ENCODE results near the gene MYH2.
"Not testable (repeated sequence)": the region's sequence is repeated elsewhere in the genome, so short reads cannot be mapped to it uniquely, and the experiment has no call there.

The MYH2 gene

DNA sequence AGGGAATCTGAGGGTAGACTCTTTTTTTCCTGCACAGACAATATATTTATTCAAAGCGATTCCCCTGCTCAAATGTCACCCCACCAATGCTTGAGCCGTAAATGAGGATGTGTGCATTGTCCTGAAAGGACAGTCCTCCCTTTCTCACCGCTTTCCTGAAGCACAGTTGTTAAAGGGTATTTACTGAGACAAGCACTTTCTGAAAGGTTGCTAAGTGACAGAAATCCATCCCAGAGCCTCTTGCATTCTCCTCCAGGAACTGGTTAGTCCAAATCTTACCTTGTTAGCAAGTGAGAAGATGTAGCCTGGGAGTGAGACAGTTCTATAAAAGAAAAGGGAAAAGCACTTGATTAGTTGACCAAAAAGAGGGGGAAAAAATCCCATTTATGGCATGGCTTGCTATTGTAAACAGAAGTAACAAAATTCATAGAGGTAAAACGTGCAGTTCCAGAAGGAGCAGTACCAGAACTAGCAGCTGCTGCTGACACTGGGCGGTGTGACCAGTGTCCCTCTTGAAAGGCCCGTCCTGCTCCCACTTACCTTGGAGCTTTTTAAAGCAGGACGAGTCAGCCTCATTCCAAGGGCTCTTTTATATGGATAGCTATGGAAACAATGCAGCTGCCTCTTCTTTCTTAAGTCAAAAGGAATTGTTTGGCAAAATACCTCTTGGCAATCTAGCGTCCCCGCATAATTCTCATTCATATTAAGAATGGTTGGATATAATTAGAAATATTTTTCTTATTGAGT lies at the start of gene MYH2:
Gene MYH2 (minus strand): TSS at position 563 of the 747 bp plus-strand sequence. CDS start 1,738 bp downstream, outside the sequence.
- no peak for DNase-seq

DNA sequence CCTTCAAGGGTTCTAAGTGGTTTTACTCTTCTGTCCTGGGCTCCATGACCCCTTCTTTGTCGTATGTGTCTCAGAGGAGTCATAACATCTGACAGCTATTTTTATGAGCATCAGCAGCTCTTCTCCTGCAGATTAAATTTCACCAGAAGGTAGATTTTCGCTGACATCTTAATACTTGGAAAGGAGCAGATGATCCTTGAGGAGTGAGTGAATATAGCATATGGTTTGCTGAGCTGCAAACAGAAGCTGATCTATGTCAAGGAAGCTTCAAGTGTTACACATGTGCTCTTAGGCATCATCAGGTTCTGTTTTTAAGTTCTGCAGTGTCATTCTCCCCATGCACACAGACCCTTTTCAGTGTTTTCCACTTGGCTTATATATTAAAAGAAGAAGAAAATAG lies 49.2 kb upstream of the MYH2 start:
- no peak for DNase-seq

DNA sequence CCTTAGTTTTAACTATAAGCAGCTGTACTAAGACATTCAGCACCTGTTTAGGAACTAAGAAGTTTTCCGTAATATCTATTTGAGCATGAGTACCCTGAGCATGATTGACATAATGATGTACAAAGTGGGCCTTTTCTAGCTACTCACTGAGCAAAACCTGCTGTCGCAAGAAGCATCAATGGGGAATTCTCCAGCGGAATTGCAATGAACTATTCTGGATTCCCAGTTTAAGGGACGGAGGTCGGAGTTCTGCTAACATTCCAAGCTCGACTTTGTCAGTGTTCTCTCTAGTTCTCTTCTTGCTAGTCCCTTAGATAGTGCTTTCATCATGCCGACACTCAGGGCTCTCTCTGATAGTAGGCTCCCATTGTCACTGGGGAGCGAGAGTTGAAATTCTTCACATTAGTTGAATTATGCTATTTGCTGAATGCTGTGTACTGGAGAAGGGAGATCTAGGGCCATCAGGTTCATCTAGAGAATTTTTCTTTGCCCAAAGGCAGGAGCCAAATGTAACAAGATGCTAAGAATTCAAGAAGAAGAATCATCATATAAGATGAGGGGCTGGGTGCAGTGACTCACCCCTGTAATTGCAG lies 40.2 kb upstream of the MYH2 start:
- DNase-seq = no peak

DNA sequence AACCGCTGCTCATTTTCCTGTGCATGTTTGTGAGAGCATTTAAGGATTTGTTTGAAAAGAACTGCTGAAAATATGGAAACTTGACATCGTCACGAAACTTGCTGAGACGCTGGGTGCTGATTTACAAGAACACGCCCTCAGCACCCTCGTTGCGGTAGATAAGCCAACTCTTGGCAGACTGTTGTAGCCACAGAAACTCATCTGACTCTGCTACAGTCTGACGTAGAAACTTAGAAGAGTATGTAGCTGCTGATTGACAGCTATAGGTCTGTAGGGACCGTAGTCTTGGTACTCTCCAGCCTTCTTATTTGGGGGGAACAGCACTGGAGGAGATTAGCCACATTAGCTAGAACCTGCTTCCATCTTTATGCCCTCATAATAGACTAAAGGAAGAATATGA lies 36.1 kb upstream of the MYH2 start:
- DNase-seq = no peak

DNA sequence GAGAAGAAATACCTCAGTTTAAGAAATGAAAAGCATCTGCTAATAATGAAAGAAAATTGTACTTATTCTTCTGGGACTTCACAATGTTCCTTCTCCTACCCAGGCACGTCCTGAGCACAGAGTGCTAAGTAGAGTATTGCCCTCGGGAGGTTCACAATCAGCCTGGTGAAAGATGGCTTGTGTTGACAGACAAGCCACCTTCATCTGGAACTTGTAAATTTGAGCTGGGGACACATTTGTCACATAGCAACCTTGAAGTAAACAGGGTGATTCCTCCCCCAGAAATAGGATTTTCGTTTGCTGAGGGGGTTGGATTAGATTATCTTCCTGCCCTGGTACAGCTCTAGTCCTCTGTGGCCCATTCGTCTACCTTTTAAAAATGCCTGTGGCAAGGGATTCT lies 34.4 kb upstream of the MYH2 start:
- no peak for DNase-seq

DNA sequence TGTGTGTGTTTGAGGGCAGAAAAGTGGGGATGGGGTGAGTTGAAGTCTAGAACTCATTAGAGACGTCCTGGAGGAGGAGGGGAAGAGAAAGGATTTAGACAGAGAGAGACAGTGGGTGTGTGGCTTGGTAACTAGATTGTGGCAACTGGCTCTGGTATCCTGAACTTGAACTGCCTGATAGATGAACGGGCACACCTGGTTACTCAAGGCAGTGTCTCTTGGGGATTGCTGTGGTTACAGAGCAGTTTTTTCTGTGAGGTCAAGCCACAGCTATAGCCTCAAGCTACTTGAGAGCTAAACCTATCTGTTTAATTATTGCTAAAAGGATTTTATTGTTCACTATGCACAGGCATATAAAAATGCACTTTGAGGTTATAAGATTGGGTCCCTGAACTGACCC lies 29.8 kb upstream of the MYH2 start:
- DNase-seq = no peak

DNA sequence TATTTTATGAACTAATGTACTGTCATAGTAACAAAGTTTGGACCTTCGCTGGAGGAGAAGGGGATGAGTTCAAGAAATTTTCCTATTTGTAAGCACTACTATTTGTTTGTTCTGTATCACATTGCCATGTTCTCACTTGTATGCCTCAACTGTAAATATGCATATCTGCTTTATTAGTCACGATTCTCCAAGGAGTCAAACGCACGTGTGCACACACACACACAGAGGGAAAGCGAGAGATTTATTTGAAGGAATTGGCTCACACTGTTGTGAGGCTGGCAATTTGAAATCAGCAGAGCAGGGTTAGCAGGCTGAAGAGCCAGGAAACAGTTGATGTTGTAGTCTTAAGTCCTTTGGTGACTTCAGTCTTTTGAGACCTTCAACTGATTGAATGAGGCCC lies 24.9 kb upstream of the MYH2 start:
- DNase-seq = no peak

DNA sequence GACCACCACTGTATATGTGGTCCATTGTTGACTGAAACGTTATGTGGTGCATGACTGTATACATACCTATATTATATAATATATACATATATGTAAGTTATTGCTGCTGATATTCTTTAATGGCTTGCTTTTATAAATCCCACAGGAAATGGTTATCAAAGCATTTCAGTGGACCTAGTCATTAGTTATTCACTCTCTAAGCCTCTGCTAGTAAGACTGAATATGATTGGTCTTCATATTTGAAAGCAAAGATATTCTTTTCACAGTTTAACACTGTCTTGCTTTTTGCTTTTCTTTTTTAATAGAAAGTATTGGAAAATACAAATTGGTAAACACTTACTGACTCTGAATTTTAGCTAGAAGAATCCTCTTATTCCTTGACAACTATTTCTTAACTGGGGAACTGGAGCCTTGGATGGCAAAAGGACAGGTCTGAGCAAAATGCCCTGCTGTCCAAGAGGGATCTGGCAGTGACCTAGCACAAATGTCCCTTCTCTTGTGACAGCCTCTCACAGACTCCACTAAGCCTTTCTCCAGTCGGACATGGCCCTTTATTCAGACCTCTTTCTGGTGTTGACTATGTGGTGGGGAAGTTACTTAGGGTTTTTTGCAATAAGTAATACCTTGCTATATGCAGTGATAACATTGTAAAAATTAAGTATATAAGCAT lies 14.7 kb upstream of the MYH2 start:
- no peak for DNase-seq

DNA sequence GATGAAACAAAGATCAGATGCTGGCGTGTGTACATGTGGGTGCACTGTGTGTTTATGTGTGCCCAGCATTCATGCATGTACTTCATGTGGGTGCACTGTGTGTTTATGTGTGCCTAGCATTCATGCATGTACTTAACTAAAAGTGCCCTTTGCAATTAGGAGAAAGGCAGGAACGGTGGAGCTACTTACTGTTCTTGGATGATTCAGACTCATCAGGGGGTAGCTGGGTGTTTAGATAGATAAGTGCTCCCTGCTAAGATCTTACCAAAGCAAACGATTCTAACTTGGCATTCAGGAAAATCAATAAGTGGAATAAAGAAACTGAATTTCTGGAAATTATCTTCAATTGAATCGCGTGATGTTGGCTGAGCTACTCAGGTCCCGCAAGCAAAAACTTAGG lies 8.6 kb upstream of the MYH2 start:
- DNase-seq = no peak

DNA sequence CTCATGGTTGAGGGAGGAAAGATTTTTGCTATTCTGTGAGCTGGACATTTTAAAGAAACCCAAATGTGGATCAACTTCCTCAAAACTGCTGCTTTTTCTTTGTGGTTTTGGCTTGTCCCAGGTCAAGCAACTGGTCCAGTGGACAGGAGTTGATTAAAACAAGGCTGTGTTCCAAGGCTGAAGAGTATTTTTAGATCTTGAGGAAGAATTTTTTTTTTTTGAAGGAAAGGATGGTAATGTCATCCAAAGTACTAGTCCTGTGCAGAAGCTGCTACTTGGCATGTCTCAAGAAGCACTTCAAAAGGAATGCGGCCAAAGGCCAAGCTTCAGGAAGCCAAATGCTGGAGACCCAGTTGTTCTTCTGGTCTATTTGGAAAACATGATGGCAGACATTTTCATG lies 8.0 kb upstream of the MYH2 start:
- DNase-seq = no peak

DNA sequence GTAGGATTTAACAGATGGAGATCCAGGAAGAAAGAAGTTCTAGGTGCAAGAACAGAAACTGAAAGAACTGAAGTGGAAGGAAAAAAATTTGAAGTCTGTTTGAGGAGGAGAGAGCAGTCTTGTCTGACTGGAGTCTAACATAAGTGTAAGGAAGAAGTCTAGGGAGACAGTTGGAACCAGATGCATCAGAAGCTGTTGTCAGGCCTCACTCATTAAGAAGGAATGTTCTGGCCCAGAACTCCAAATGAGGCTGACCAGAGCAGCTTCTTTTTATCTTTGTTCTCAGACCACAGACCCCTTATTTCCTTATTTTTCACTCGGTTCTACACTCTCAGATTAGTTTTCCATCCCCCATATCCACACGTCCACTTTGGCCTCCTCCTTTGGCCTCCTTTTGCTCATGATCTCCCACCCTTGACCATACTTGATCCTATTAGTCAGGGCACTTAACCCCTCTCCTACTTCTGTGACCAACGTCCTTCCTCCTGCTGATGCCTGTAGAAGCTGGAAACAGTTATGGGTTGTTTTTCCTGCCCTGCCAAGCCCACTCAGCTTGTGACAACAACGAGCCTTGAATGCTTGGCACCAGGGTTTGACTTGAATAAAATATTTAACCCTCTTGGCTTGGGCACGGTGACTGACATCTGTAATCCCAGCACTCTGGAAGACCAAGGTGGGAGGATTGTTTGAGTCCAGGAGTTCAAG lies 7.0 kb upstream of the MYH2 start:
- DNase-seq = no peak

DNA sequence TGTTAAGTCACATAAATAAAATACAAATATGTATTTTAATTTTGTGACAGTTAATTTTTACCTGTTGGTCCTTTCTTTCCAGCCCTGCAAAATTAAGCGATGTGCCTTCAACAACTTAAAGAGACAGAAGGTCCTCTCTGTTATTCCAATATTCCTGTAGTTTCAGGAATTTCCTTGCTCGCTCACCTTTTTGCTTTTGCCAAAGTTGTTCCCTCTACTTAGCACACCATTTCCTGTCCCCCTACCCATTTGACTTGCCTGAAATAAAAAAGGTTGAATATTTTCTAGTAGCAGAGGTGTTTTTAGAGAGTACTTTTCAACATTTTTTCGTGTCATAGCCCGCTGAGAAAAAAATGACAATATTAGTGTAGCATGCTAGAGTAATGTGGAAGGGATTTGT lies 556 bp upstream of the MYH2 start:
- DNase-seq = no peak

DNA sequence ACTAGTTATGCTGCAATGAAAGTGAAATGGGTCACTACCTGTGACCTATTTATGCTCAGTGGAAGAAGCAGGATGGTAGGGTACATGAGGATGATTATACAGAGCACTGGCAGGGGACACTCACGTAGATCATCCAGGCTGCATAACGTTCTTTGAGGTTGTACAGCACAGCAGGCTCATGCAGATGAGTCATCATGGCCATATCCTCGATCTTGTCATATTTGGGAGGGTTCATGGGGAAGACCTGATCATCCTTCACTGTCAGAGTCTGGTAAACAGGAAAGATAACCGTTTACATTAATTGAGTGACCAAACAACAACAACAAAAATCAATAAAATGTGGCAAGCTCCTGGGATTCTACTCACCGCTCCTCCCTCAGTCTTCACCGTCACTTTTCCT lies 2.1 kb downstream of the MYH2 start:
- DNase-seq = no peak

DNA sequence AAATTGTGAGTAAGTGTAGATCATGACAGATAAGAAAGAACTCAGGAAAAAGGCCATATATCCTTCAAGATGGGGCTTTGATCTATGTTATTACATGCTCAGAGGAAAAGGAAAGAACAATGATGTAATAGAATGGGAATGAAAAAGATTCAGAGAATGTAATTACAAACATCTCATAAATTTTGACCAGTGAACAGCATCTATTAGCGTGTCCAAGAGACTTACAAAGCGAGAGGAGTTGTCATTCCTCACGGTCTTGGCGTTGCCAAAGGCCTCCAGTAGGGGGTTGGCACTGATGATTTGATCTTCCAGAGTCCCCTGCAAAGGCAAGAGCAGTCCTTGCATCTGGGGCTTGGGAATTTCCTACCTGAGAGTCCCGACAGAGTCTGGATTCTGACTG lies 6.0 kb downstream of the MYH2 start:
- DNase-seq = not testable (repeated sequence)

DNA sequence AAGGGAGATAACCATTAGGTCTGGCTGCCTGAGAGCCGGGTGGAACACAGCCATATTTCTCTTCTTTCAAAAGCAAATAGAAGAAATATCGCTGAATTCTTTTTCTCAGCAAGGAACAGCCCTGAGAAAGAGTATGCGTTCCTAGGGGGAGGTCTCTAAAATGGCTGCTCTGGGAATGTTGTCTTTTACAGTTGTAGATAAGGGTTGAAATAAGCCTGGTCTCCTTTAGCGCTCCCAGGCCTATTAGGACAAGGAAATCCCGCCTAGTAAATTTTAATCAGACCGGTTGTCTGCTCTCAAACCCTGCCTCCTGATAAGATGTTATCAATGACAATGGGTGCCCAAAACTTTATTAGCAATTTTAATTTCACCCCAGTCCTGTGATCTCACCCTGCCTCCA lies 8.3 kb downstream of the MYH2 start:
- DNase-seq = not testable (repeated sequence)

DNA sequence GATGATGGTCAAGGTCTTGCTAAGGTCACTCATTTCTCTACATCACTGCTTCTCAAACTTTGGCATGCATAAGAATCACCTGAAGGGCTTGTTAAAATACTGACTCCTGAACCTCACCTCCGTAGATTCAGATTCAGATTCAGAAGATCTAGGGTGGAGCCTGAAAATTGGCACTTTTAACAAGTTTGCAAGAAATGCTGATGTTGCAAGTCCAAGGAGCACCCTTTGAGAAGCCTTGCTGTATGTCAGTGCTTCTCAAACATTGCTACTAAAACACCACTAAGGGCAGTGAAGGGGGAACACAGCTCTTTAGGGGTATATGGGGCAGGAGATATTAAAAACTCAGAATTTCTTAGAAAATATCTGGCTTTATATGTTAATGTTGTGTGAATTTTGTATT lies 17.4 kb downstream of the MYH2 start:
- DNase-seq = no peak

DNA sequence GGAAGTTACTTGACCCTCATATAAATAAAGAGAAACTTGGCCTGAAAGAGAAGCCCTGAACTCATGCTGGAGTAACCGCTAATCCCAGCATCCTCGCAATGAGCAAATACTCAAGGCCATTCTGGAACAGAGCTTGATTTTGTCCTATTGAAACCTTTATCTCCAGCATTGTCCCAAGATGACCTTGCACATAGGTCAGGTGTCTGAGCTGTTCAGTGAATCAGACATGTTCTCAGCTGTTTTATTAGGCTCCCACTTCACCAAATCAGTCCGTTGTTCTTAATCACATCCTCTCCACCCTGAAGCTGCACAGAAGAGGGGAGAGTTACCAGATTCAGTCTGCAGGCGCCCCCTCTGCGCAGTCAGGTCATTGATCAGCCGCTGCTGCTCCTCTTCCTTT lies 22.0 kb downstream of the MYH2 start:
- DNase-seq = no peak

DNA sequence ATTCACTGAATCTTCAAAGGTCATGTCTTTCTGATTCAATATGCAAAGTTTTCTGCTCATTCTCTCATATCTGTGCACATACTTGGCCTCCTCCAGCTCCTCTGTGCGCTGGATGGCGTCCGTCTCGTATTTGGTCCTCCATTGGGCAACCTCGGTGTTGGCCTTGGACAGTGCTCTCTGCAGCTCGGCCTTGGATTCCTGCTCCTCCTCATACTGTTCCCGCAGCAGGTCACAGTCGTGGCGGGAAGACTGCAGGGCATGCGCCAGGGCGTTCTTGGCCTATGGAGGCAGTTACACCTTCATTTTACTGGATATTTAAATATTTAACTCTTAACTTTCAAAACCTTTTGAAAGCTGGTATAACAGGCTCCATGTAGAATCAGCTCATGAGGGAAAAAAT lies 22.9 kb downstream of the MYH2 start:
- no peak for DNase-seq

DNA sequence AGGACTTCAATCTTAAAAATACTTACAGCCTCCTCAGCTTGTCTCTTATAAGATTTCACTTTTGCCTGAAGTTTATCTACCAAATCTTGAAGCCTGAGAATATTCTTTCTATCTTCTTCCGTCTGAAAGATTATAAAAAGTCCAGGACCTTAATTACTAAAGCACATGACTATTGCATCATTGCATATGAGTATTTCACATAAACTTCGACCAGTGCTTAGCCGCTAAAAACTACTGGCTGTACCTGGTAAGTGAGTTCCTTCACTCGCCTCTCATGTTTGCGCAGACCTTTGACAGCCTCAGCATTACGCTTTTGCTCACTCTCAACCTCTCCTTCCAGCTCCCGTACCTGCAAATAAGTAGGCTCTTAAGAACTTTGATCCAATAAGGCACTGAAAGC lies 26.4 kb downstream of the MYH2 start:
- DNase-seq = no peak

DNA sequence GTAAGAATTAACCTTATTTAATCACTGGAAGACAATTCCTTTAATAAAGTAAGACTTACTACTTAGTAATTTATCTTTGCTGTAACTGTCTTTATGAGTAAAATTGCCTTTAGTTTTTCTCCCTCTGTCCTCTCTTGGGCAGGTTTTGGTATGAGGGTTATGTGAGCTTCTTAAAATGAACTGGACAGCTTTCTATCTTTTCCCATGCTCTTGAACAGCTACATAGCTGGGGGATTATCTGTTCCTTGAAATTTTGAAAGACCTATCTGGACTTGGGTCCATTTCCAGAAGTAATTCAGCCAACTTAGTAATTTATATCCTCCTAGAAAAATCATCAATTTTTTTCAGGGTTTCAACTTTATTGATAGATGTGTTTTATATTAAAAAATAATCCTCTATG lies 27.5 kb downstream of the MYH2 start:
- DNase-seq = no peak

DNA sequence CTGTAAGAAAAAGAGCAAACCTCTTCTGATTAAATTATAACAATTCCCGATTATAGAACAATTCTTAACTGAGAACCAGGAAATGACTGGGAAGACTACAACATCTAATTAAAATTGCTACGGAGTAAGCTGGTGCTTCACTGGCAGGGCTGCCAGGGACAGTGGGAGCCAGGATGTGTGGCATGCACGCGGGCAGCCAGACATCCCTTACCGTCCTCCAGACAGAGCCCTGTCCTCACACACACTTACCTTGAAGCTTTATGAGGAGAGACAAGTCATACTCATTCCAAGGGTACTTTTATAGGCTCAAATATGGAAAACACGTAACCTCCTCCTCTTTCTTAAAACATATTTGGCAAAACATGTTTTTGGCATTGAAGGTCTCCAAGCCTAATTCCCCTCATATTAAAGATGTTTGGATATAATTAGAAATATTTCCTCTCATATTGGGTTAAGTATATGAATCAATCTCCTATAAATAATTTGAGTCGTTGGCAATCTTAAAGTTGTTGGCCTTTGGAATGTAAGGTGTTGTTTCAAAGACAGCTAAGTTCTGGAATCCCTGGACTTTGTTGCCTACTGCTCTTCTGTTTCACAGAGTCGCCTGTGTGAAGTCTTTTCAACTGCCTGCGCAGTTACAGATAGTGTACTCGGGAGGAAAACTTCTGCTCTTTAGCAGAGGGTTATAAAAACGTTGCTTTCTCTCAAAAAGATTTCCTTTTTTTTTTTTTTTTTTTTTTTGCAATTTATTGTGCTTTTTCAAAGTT lies 31.0 kb downstream of the MYH2 start, which contains the start of gene MYH1:
Gene MYH1 (minus strand): TSS at position 272 of the 767 bp plus-strand sequence. CDS start 1,900 bp downstream, outside the sequence.
- no peak for DNase-seq

DNA sequence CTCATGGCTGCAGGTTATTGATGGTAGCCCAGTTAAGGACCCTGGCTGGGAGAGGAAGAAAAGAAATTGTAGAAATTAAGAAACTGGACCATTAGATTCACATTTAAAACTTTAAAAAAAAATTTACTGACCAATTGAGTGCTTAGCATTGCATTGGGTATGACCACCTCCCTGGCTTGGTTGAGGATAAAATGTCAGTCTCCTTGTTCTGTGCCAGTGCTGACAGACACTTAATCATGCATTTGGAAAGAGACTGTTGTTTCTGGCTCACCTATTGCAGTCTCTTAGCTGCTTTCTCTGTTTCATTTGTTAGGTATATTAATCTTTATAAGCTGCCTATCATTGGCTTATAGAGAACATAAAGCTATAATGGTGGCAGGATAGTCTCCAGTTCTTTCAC lies 32.8 kb downstream of the MYH2 start:
- DNase-seq = no peak

DNA sequence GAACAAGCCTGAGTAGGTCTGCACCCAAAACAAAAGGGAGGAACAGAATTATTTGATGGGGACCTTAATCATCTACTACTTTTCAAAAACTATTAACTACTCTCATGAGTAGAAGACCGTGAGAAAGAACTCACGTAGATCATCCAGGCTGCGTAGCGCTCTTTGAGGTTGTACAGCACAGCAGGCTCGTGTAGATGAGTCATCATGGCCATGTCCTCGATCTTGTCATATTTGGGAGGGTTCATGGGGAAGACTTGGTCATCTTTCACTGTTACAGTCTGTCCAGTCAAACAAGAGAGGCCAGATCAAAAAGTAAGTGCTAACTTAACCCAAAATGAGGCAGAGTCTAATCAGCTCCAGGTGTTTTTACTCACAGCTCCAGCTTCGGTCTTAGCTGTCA lies 33.4 kb downstream of the MYH2 start:
- no peak for DNase-seq

Data from NCI-H1092 (cell line).